ENCODE results near the gene CD79A. TPM values are rescaled to one million over a fixed set of nuclear protein-coding genes. Genes with fewer than 3 reads are reported as not detected.

The CD79A gene
- total RNA-seq, 4 donors from 2014 or later: 0.22 to 1.5 TPM; not detected in 2

DNA sequence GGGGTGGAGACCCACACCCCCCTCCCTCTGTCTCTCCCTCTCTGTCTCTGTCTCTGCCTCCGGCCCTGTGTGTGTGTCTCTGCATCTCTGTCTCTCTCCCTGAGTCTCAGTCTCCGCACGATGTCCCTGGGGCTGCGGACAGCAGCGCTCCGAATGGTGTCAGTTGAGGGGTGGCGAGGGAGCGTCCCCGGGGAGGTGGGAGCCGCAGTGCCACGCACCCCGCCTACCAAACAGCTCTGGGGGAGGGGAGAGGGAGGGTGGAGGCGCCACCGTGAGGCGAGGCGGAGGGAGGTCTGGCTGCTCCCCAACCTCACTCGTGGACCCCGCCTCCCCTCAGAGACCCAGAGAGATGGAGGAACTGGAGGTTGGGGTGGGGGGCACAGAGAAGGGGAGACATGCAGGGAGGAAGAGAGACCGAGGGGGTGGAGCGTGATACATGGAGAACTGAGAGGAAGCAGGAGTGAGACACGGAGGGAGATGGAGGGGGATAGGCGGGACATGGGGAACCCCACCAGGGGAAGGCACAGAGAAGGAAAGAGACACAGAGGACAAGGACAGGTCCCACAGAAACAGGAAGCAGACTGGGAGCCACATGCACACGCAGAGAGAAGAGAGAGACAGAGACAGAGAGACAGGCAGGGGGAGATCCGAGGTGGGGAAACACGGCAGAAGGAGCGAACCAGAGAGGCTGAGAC is 44.0 kb downstream of the CD79A start:
- intact Hi-C loops (cut with DNase I): no loop called here
- Histone ChIP-seq H3K4me1 (no peaks in the 10 kb centered on the region), H3K9me3 (no peaks in the 10 kb centered on the region), H3K36me3 (no peaks in the 10 kb centered on the region), H3K4me3 (replicated peaks in 1 of 3) (no peak overlapping the region), H3K27ac (no peak overlapping the region), H3K27me3 (peaks cover 12% of the 10 kb centered on the region)
- DNase-seq: no peak
- TF ChIP-seq, protein P1, sequence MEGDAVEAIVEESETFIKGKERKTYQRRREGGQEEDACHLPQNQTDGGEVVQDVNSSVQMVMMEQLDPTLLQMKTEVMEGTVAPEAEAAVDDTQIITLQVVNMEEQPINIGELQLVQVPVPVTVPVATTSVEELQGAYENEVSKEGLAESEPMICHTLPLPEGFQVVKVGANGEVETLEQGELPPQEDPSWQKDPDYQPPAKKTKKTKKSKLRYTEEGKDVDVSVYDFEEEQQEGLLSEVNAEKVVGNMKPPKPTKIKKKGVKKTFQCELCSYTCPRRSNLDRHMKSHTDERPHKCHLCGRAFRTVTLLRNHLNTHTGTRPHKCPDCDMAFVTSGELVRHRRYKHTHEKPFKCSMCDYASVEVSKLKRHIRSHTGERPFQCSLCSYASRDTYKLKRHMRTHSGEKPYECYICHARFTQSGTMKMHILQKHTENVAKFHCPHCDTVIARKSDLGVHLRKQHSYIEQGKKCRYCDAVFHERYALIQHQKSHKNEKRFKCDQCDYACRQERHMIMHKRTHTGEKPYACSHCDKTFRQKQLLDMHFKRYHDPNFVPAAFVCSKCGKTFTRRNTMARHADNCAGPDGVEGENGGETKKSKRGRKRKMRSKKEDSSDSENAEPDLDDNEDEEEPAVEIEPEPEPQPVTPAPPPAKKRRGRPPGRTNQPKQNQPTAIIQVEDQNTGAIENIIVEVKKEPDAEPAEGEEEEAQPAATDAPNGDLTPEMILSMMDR (IDR thresholded peaks at IDR 0.05): no peak
- WGBS, 2 donors: 4 to 8% methylated on average over 11 to 26 of the region's 26 CpGs

DNA sequence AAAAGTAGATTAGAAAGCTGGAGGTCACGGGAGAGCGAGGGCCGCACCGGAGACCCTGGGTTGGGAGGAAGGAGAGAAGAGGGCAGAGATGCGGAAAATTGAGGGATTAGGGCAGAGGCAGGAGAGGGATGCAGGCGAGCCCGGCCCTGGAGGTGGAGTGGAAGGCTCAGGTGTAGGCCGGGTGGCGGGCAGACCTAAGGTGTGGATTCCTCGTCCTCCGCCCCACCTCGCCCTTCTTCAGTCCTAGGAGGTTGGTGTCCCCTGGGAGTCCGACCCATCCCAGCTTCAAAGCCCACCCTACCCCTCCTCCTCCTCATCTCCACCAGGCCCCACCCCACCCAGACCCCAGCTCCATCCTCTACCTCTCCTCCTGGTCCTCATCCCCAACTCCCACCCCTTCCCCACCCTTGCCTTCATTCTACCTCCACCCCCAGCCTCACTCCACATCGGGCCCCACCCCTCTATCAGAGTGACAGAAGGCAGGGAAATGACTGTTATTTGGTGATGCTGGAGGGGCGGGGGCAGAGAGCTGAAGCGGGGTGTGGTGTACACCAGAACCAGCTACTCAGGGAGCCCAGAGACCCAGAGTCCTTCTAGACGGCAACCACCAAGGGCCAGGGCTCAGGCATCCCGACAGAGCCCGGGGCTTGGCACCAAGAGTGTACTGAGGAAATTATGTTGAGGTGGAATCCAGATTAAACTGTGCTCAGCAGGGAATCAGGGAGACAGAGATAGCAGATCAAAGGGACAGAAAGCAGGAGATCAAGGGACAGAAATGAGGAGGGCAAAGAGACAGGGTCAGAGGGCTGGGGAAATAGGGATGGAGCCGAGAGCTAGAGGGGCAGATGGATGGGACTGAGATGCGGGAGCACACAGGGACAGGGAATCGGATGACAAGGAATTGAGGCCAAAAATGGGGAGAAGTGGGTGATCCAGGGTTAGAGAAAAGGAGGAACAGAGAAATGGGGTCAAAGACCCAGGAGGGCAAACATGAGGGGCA is 44.8 kb downstream of the CD79A start:
- Histone ChIP-seq H3K4me1 (no peaks in the 10 kb centered on the region), H3K27ac (no peak overlapping the region), H3K9me3 (no peaks in the 10 kb centered on the region), H3K27me3 (peaks cover 12% of the 10 kb centered on the region), H3K4me3 (replicated peaks in 1 of 3) (no peak overlapping the region), H3K36me3 (no peaks in the 10 kb centered on the region)
- 6 to 14% methylated on average over 22 of the region's 22 CpGs for WGBS, 2 donors
- DNase-seq: no peak
- TF ChIP-seq, protein P1 (IDR thresholded peaks at IDR 0.05): no peak
- TF ChIP-seq POLR2A (IDR thresholded peaks at IDR 0.05): no peak
- intact Hi-C loops (cut with DNase I): no loop called here

DNA sequence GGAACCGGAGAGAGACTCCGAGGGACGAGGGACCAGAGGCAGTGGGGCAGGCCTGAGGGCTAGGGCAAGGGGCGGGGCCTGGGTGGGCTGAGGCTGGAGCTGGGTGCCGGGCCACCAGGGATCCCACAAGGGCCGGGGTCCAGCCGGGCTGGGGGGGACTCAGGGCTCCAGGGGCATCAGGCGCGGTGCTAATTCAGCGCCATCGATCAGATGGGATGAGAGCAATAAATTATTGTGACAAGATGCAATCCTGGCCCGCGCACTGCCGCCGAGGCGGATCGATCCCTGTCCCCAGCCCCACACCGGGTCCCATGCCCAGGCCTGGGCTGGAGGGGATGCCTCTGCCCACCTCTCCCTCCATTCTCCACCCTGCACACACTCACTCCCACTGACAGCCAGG is 45.5 kb downstream of the CD79A start:
- Histone ChIP-seq H3K27me3 (peaks cover 16% of the 10 kb centered on the region), H3K4me1 (no peaks in the 10 kb centered on the region), H3K27ac (no peak overlapping the region), H3K36me3 (no peaks in the 10 kb centered on the region), H3K4me3 (replicated peaks in 1 of 3) (no peak overlapping the region), H3K9me3 (no peaks in the 10 kb centered on the region)
- no peak for DNase-seq
- TF ChIP-seq, protein P1 (IDR thresholded peaks at IDR 0.05): no peak
- 6 to 8% methylated on average over 9 to 11 of the region's 18 CpGs for WGBS, 2 donors
- intact Hi-C loops (cut with DNase I): no loop called here

DNA sequence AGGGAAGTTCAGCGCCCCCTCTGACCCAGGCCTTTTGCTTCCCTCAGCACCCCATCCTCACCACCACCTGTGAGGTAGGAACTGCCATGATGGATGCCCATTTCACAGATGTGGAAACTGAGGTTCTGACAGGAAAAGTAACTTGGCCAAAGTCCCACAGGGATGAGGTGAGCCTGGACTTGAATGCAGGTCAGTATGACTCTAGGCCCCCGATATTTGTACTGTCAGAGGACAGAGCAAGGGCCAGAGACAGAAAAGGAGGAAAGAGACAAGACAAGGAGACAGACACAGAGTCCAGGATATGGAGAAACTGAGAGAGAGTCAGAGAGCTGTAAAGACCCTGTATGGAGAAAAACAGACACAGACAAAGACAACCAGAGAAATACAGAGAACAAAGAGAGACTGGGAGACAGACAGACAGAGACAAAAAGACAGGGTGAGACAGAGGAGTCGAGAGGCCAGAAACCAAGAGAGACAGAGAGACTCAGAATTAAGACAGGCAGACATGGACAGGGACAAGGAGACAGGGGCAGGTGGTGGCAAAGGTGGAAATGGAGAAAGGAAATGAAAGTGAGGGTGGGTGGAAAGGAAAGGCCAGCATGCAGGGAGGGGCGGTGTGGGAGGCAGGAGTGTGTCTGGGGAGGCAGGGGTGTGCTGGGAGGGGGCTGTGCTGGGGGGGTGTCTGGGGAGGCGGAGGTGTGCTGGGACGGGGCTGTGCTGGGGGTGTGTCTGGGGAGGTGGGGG is 46.1 kb downstream of the CD79A start:
- Histone ChIP-seq H3K4me1 (peaks cover 5 to 6% of the 10 kb centered on the region in 2 donors), H3K27me3 (peaks cover 23% of the 10 kb centered on the region)
- TF ChIP-seq, protein P1 (IDR thresholded peaks at IDR 0.05): no peak
- no peak for TF ChIP-seq POLR2A (IDR thresholded peaks at IDR 0.05)

More for the DNA sequence above, 46.1 kb downstream of the CD79A start:
- intact Hi-C loops (cut with DNase I): no loop called here
- Histone ChIP-seq H3K9me3 (no peaks in the 10 kb centered on the region), H3K4me3 (replicated peaks in 1 of 3) (no peak overlapping the region), H3K27ac (no peak overlapping the region), H3K36me3 (no peaks in the 10 kb centered on the region)
- no peak for DNase-seq
- WGBS, 2 donors: 27 to 40% methylated on average over 4 of the region's 6 CpGs

All from thyroid gland (tissue), 4 donors.